ENCODE results near the gene MPP4. TPM values are rescaled to one million over a fixed set of nuclear protein-coding genes. Genes with fewer than 3 reads are reported as not detected.

The MPP4 gene
- total RNA-seq, 1 experiment from 2014 or later = not detected

DNA sequence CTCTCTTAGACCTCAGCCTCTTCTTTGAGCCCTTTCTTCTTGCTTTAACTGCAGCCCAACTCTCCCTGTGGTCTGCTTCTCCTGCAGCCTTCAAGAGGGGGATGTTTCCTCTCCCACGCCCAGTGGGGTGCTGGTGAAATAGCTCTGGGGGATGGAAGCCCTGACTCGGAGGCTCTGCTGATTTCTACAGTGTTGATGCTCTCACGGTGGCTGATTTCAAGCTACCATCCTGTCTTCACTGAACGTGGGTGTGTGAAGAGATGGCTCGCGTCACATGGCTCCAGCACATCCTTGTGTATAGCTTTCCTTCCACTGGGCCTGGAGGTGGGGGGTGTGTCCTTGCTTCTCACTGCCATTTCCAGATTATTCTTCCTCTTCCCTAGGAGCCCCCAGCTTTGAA is 20.0 kb downstream of the MPP4 start:
- H2BK12ac ChIP-seq (ENCODE audit: insufficient read length, low read depth, low read length) = no peak overlapping the region
- no peak overlapping the region for H4K91ac ChIP-seq (ENCODE audit: insufficient read length, low read depth, low read length)
- no peak overlapping the region for H3K27ac Mint-ChIP-seq
- no peak overlapping the region for H4K5ac ChIP-seq (ENCODE audit: insufficient read length, low read depth, low read length)
- no peak overlapping the region for H3K23ac ChIP-seq (ENCODE audit: insufficient read length, low read depth, low read length)
- no peaks in the 10 kb centered on the region for H3K36me3 Mint-ChIP-seq (ENCODE audit: insufficient read depth in 1 of 3, low read depth in 3 of 3)
- peaks cover 3% of the 10 kb centered on the region for H3K27me3 Mint-ChIP-seq (ENCODE audit: low read depth)
- H3K9me3 ChIP-seq (ENCODE audit: control insufficient read depth, low read depth, low read length) = no peaks in the 10 kb centered on the region
- H2AFZ ChIP-seq (ENCODE audit: low read length) = no peak overlapping the region
- no peak overlapping the region for H3T11ph ChIP-seq (ENCODE audit: low read length)
- peaks cover 5% of the 10 kb centered on the region; the same call in 1 of the 2 replicates for H3K4me1 ChIP-seq (ENCODE audit: insufficient read depth, low read length)
- H2BK120ac ChIP-seq (ENCODE audit: low read depth, low read length, poor library complexity, severe bottlenecking) = no peak overlapping the region
- no peaks in the 10 kb centered on the region for H3K23me2 ChIP-seq (ENCODE audit: insufficient read length, low read depth, low read length, poor library complexity, severe bottlenecking)
- no peak overlapping the region for H3K56ac ChIP-seq (ENCODE audit: insufficient read length, low read depth, low read length)
- H3K79me1 ChIP-seq (ENCODE audit: insufficient read depth, low read depth, low read length, poor library complexity, severe bottlenecking) = no peaks in the 10 kb centered on the region
- H2BK5ac ChIP-seq (ENCODE audit: insufficient read length, low read length) = no peak overlapping the region
- no peaks in the 10 kb centered on the region for H3K79me2 ChIP-seq (ENCODE audit: insufficient read depth, low read length)
- H3K9ac ChIP-seq (ENCODE audit: extremely low read depth, insufficient read length, low read length) = no peak overlapping the region
- H3K4me3 Mint-ChIP-seq = no peak overlapping the region
- H3K18ac ChIP-seq (ENCODE audit: insufficient read length, low read depth, low read length) = no peak overlapping the region
- DNase-seq = no peak
- H3K14ac ChIP-seq (ENCODE audit: insufficient read depth, low read length) = no peak overlapping the region
- H4K20me1 ChIP-seq (ENCODE audit: control insufficient read depth, insufficient read depth, insufficient read length) = no peaks in the 10 kb centered on the region
- H3K4me2 ChIP-seq (ENCODE audit: insufficient read depth, insufficient read length, low read length) = no peak overlapping the region
- H3K27ac ChIP-seq (ENCODE audit: insufficient read length, low read depth, low read length) = no peak overlapping the region
- no peaks in the 10 kb centered on the region for H3K9me3 Mint-ChIP-seq
- no peak overlapping the region for H2AK5ac ChIP-seq (ENCODE audit: insufficient read length, low read length)
- no peaks in the 10 kb centered on the region for H3K27me3 ChIP-seq (ENCODE audit: insufficient read depth, low read length)
- H2BK20ac ChIP-seq (ENCODE audit: low read depth, low read length, poor library complexity, severe bottlenecking) = no peak overlapping the region
- no CpG with 5 or more reads among the region's 6 CpGs for WGBS (ENCODE audit: extremely low coverage, insufficient read length, low lambda C conversion rate)
- no peak overlapping the region for H4K8ac ChIP-seq (replicated peaks; ENCODE audit: insufficient read length, low read depth, low read length)
- H2BK15ac ChIP-seq (ENCODE audit: low read depth, low read length) = no peak overlapping the region
- TF ChIP-seq, protein P1, sequence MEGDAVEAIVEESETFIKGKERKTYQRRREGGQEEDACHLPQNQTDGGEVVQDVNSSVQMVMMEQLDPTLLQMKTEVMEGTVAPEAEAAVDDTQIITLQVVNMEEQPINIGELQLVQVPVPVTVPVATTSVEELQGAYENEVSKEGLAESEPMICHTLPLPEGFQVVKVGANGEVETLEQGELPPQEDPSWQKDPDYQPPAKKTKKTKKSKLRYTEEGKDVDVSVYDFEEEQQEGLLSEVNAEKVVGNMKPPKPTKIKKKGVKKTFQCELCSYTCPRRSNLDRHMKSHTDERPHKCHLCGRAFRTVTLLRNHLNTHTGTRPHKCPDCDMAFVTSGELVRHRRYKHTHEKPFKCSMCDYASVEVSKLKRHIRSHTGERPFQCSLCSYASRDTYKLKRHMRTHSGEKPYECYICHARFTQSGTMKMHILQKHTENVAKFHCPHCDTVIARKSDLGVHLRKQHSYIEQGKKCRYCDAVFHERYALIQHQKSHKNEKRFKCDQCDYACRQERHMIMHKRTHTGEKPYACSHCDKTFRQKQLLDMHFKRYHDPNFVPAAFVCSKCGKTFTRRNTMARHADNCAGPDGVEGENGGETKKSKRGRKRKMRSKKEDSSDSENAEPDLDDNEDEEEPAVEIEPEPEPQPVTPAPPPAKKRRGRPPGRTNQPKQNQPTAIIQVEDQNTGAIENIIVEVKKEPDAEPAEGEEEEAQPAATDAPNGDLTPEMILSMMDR (conservative IDR thresholded peaks at IDR 0.05) = no peak
- H3K4me1 Mint-ChIP-seq = peaks cover 13 to 15% of the 10 kb centered on the region in 2 experiments
- H3K4ac ChIP-seq (ENCODE audit: low read depth, low read length) = no peak overlapping the region
